NCI-H510A (cell line): ENCODE data around the gene USP34.
"Not testable (repeated sequence)": the region's sequence is repeated elsewhere in the genome, so short reads cannot be mapped to it uniquely, and the experiment has no call there.

Source experiments
- DNase-seq: peaks from one replicate; lab custom pipeline; 2025; lab: John Stamatoyannopoulos, UW

Gene USP34

DNA sequence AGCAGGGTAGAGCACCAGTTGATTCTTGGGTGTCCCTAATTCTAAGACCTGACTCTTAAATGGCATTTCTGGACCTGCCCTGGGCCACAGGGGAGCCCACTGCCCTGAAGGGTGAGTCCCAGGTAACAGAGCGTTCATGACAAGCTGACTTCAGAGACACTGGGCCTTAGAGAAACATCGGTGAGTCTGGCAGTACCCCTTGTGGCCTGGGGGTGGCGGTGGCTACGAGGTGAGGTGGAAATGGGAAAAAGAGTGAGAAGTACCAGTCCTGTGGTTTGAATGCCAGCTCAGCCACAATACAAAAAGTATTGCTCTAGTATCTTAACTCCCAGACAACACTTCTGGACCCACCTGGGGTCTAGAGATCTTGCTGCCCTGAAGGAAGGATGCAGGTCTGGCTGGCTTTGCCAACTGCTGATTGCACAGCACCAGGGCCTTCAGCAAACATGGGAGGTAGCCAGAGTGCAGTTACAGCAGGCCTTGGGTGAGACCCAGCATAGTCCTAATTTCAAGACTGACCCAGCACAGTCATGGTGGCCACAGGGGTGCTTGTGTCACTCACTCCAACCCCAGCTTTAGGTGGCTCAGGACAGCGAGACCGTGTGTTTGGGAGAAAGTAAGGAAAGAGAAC is 44.5 kb downstream of the USP34 start:
- DNase-seq, result no peak

GRCh38 chr2:61425605-61426155 is 45.2 kb downstream of the USP34 start:
- no peak for DNase-seq

DNA sequence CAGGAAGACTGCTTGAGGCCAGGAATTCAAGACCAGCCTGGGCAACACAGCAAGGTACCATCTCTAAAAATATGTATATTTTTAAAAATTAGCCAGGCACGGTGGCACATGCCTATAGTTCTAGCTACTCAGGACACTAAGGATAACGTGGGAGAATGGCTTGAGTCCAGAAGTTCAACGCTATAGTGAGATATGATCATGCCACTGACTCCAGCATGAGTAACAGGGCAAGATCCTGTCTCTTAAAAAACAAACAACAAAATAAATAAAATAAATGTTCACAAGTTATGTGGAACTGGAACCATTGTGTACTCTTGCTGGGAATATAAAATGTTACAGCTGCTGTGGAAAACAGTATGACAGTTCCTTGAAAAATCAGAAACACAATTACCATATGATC is 47.2 kb downstream of the USP34 start:
- DNase-seq, result no peak

DNA sequence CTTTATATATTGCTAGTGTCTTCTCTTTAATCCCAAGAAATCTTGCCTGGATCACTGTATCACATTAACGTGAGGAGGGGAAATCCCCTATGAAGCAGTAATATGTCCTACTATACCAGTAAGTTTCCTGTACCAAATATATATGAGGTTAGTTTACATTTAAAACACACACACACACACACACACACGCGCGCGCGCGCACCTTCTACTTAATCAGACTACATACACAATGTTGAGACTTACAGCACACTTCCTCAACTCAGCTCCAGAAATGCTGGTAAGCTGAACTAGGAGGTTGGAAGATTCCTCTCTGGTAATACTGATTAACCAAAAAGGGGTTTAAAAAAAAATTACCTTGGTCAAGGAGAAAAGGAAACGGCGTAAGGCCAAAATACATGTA is 49.3 kb downstream of the USP34 start:
- DNase-seq, result no peak

GRCh38 chr2:61420991-61421544 is 49.8 kb downstream of the USP34 start:
- no peak for DNase-seq

DNA sequence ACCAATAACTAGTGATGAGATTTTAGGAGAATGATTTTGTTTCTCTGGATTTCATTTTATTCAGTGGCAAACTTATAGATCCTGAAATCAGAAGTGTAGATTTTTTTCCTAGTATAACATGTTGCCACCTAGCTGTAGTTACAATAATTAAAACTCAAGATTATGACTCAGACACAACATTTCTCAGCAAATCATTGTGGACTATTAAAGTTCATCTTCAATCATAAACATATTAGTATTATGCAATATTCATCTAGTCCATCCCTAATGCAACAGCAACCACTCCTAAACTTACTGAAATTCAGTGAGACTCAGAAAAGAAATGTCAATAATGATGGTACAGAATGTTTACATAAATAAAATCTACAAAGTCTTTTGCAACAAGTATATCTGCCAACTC is 51.3 kb downstream of the USP34 start:
- DNase-seq, result no peak

DNA sequence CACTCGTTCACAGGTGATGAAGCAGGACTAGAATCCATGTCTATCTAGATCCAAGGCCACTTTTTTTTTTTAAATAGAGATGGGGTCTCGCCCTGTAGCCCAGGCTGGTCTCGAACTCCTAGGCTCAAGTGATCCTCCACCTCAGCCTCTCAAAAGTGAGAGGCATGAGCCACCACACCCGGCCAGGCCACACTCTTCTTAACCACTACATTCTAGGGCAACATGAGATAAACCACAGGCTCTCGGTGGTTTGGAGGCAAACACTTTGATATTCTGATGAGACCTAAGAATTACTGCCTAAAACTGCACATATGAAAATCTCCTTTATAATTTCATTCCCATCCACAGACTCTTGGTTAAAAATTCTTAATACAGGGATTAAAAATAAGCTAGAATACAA is 51.8 kb downstream of the USP34 start:
- DNase-seq, result no peak

DNA sequence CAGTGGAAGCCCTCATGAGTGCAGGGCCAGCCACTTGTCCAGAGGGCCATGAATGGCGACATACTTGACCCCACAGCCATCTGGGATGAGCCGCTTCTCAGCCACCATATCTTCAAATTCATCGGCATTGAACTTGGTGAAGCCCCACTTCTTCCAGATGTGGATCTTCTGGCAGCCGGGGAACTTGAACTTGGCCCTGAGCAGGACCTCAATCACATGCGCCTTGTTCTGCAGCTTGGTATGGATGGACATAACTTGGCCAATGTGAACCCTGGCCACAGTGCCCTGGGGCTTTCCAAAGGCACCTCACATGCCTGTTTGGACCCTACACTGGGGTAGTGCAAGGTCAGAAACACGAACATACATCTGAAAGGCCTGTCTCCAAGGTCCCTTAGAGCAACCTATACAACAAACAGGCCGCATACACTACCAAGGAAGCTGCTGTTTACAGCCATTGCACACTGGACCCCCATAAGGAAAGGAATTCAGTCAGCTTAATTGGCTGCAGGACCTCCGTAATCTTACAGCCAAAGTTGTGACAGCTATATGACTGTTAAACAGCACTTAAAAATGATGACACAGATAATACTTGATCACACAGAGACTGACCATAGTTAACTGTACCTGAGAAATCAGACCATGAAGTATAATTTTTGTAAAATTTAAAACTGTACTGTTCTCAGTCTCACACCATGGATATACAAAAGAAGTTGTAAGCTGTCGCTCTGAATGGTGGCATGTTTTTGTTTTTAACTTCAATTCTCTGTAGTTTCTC is 53.8 kb downstream of the USP34 start:
- no peak for DNase-seq

DNA sequence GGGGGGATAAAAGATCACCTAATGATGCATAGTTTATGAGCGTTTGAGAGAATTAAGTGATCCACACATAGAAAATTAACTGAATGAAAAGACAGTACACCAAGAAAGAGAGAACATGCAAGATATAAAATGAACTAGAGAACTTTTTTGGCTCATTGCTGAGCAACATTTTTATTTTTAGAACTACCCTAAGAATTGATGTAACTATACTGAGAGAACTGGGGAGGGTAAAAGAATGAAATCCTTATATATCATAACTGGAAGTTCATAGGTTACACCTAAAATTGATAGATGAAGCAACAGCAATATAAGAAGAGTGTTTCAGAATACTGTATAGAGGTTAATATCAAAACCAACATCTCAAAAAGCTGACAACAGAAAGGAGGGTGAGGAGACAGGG is 55.6 kb downstream of the USP34 start:
- no peak for DNase-seq

DNA sequence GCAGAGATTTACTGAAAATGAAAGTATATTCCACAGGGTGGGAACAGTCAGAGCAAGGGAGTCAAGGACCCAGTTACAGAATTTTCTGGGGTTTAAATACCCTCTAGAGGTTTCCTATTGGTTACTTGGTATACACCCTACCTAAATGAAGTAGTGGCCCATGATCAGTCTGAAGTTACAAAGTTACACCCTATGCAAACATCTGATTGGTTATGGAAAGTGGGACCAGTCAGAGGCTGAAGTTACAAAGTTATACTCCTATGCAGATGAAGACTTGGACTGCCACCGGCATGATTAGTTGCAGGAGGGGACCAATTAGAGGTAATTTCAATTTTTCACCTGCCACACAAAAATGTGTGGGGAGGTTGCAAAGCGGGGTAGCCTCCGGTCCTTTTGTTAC is 56.2 kb downstream of the USP34 start:
- DNase-seq, result no peak

DNA sequence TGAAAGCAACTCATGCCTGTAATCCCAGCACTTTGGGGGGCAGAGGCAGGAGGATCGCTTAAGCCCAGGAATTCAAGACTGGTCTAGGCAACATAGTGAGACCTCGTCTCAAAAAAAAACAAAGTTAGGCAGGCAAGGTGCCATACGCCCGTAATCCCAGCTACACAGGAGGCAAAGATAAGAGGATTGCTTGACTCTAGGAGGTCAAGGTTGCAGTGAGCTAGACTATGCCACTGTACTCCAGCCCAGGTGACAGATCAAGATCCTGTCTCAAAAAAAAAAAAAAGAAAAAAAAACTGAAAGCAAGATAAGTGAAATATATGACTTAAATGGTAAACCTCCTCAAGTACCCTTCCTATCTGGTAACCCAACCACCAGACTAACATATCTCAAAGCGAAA is 59.8 kb downstream of the USP34 start:
- no peak for DNase-seq

DNA sequence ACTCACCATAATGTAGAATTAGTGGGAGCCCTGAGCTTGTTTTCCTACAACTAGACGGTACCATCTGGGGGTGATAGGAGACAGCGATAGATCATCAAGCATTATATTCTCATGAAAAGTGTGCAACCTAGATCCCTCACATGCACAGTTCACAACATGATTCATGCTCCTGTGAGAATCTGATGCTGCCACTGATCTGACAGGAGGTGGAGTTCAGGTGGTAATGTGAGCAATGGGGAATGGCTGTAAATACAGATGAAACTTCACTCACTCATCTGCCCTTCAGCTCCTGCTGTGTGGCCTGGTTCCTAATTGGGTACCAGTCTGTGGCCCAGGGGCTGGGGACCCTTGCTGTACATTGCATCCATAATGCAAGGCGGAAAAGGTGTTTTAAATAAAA is 60.7 kb downstream of the USP34 start:
- DNase-seq, result no peak

GRCh38 chr2:61405813-61406212 is 65.1 kb downstream of the USP34 start:
- peak; percentile 13 for DNase-seq

GRCh38 chr2:61404438-61404837 is 66.4 kb downstream of the USP34 start:
- DNase-seq, result no peak

DNA sequence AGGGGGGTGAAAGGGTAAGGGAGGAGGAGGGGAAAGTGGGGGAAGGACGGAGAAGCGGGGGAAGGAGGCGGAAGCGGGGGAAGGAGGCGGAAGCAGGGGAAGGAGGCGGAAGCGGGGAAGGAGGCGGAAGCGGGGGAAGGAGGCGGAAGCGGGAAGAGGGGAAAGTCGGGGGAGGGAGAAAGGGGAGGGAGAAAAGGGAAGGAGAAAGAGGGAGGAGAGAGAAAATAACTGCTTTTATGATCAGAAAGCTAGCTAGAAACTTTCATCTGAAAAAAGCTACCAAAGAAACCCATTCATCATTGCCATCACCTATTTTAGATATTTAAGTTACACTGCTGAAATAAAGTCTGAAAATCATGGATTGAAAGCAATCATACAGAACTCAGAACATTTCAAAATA is 72.5 kb downstream of the USP34 start:
- DNase-seq, result no peak

GRCh38 chr2:61396005-61396404 is 74.9 kb downstream of the USP34 start:
- DNase-seq, result no peak

- not testable (repeated sequence) for DNase-seq
These were observed 83.3 kb downstream of the USP34 start for GRCh38 chr2:61387588-61387987.

DNA sequence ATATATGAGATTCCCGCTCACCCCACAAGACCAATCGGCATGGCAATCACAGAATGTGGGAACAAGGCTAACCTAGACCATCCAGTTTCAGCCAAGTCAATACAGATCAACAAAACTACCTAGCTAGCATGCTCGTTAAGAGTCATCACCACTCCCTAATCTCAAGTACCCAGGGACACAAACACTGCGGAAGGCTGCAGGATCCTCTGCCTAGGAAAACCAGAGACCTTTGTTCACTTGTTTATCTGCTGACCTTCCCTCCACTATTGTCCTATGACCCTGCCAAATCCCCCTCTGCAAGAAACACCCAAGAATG is 90.0 kb downstream of the USP34 start:
- not testable (repeated sequence) for DNase-seq

DNA sequence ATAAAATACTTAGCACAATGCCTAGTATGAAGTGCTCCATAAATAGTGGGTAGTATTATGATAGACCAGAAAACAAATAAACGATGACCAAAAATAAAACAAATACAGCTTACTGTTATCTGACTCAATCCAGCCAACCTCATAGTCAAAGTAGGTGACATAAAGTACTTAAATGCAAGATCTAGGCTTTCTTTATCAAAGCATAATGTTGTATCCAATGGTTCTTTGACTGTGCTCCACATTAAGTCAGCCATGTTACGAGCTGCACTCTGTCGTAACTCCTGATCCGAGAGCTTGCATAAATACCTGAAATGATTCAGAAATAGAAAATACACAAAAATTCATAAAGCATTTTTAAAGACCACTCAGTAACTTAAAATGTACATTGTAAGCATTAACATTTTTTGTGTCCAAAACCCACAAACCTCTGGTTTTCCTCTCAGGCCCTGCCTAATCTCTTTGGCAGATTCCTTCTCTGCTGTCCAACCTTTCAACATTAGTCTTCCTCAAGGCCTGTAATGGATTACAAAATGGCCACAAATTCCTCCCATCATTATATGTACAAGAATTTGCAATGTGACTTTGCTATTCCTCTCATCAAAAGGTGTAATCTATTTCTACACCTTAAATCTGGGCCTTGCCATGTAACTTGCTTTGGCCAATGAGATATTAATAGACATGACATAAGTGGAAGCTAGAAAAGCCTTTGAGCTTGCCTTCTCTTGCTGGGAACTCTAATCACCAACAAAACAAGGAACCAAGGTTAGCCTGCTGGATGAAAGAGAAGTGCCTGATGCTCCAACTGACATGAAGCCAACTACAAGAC is 90.6 kb downstream of the USP34 start:
- DNase-seq, result no peak

DNA sequence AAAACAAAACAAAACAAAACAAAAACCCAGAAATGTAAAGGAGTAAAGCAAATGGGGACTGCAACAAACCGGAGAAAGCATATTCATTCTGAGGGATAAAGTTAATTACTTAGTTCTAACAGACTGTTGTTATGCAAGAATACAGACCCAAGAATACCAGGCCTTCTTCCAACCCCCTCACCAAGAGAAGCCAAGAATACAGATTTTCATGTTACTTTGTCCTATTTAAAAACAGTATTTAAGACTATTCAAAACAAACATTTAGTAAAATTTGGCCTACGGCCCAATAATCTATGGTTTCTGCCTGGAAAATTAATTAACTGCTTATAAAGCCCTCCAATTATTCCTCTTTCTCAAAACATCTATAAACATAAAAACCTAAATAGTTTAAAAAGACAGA is 91.4 kb downstream of the USP34 start:
- DNase-seq, result no peak

DNA sequence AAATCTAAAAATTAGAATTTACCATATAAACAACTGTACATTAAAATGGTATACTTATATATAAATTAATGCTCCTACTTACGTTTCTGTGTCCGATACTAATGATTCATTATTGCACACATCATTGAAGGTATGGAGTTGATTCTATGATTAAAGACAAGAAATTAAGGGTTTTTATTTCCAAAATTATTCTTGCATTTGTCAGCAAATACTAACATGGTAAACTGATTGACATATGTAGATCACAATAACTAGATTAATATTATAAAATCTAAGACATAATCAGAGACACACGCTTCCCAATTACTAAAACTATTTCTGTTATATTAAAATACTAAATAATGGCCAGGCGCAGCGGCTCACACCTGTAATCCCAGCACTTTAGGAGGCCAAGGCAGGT is 92.6 kb downstream of the USP34 start:
- DNase-seq, result no peak

DNA sequence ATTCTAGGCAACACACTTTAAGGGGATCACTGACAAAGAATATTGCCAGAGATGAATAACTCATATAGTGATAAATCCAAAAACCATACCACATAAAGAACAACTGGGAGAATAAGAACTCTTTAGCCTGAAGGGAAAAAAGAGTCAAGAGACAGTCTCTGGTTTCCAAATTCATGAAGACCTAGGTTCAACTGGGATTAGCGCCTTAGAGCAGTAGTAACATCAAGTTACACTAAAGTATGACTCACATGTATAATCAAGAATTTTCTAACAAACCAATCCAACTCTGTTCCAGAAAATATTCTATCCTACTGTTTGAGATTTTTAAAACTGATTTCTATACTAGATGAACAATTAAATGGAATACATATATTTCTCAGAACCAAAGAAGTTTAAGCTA is 93.8 kb downstream of the USP34 start:
- DNase-seq, result no peak

DNA sequence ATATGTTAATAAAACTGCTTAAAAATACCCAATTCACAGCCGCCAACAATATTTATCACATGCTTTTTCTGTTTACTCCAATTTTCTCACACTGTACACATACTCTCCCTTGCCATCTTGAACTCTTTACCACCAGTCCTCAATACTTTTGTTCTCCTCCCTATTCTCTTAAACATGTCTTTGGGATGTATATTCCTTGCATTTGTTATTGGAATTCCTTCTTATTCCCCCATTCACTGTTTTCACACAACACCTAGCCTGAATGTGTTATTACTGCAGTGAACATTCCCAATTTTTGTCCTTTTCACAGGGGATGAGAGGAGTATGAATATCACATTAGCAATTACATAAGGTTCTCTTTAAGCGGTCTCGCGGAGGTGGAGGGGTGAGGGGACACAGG is 94.7 kb downstream of the USP34 start:
- no peak for DNase-seq
